Inferior parietal cortex (tissue), 1 donor: Measurements from ENCODE around the gene SNRPA.
"Not testable (repeated sequence)": the region's sequence is repeated elsewhere in the genome, so short reads cannot be mapped to it uniquely, and the experiment has no call there.

Experiments used
- DNase-seq: peaks from one replicate; pipeline ENCODE4 v3.0.0-alpha.2; 2016; ENCODE audit errors: extremely low spot score

Gene SNRPA

DNA sequence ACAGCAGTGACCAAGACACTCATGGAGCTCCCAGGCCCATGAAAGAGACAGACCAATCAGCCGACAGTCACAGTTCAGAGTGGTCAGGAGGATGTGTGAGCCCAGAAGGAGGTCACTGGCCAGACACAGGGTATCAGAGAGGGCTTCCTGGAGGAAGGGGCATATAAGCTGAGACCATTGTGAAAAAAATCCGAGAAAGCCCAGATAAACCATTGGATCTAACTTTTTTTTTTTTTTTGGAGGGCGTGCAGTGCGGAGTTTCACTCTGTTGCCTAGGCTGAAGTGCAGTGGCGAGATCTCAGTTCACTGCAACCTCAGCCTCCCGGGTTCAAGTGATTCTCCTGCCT lies 29.9 kb upstream of the SNRPA start:
- no peak for DNase-seq

DNA sequence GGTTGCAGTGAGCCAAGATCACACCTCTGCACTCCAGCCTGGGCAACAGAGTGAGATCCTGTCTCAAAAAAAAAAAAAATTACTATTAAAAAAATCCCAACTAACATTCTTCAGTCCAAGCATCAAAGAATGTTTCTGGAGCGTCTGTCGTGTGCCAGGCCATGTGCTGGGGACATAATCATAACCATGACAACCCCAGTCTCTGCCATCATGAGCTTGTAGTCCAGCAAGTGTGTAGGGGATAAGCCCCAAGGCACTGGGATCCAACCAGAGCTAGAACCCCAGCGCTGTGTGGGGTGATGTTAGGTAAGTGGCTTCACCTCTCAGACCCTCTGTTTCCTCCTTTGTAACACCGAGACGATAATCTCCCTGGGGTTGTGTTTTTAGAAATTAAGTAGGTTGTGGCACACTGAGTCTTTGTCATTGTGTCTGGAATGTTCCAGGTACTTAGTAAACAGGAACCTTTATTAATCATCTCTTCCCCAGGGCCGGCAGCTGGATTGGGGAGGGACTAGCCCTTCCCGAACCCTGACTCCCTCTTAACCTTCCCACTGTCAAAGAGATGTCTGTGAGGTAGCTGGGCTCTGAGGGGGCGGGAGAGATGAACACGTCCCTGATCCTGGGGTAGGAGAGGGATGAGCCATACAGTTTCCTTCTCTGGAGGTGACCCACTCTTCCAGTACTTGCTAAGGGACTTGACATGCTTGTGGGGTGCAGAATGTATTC lies 28.9 kb upstream of the SNRPA start:
- no peak for DNase-seq

DNA sequence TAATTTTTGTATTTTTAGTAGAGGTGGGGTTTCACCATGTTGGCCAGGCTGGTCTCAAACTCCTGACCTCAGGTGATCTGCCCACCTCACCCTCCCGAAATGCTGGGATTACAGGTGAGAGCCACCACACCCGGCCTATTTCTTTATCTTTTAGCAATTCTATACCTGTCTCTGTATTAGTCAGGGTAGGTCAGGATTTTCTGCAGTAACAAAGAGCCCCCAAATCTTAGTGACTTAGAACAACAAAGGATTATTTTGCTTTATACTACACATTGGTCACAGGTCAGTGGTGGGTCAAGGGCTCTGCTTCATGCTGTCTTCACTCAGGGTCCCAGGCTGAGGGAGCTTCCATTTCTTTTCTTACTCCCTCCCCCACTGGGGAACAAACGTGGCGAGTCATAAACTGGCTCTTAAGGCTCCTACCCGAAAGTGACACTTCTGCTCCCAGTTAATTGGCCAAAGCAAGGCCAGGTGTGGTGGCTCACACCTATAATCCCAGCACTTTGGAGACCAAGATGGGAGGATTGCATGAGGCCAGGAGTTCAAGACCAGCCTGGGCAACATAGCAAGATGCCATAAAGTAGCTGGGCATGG lies 27.2 kb upstream of the SNRPA start:
- no peak for DNase-seq

DNA sequence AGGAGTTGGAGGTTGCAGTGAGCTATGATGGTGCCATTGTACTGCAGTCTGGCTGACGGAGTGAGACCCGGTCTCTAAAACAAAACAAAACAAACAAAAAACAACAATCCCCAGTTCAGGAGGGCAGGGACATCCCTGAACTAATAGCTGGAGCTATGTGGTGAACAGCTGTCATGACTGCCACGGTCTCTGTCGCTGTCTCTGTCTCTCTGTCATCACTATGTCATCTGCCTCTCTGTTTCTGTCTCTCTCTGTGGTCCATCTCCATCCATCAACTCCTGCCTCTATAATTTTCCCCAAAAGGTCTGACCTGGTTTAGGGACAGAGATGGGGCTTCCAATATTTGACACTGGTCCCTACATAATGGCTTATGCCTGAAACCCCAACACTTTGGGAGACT lies 26.7 kb upstream of the SNRPA start:
- DNase-seq: no peak

- DNase-seq: no peak
Observed at GRCh38 chr19:40724855-40725254, 26.1 kb upstream of the SNRPA start.

GRCh38 chr19:40726279-40726678 lies 24.7 kb upstream of the SNRPA start:
- no peak for DNase-seq

GRCh38 chr19:40730065-40730464 lies 20.9 kb upstream of the SNRPA start:
- not testable (repeated sequence) for DNase-seq

DNA sequence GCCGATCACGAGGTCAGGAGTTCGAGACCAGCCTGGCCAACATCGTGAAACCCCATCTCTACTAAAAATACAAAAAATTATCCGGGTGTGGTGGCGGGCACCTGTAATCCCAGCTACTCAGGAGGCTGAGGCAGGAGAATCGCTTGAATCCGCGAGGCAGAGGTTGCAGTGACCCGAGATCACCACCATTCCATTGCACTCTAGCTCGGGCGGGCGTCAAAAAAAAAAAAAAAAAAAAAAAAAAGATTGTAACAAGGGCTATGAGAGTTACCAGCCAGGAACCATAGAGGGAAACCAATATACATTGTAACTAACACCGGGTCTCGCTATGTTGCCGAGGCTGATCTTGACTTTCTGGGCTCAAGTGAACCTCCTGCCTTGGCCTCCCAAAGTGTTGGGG lies 18.7 kb upstream of the SNRPA start:
- not testable (repeated sequence) for DNase-seq

GRCh38 chr19:40733149-40733548 lies 17.9 kb upstream of the SNRPA start:
- DNase-seq: no peak

GRCh38 chr19:40735013-40735771 lies 15.8 kb upstream of the SNRPA start:
- no peak for DNase-seq

DNA sequence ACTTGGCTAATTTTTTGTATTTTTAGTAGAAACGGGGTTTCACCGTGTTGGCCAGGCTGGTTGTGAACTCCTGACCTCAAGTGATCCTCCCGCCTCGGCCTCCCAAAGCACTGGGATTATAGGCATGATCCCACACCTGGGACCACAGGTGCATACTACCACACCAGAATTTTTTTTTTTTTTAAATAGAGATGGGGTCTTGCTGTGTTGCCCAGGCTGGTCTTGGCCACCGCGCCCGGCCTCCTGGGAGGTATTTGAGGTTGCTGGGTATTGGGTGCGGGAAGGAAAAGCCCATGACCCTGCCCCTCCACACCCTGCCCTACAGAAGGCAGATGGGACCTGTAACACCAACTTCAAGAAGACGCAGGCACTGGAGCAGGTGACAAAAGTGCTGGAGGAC lies 14.3 kb upstream of the SNRPA start:
- DNase-seq: no peak

DNA sequence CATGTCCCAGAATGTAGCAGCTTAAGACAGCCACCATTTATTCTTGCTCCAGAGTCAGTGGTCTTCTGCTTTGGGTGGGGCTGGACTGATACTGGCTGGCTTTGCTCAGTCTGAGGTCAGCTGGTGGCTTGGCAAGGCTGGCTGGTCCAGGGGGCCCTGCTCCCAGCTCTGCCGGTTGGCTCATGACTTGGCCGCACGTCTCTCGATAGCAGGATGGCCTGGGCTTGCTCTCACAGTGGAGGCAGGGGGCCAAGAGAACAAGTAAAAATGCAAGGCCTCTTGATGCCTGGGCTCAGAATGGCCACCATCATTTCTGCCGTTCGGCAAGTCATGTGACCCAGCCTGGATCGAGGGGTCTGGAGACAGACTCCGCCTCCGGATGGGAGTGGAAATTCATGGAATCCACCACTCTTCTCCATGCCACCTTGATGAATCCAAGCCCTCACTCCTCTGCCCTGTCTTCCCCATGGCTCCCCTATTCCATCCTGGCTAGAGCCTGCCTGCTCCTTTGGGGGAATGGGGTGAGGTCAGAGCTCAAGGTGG lies 13.8 kb upstream of the SNRPA start:
- no peak for DNase-seq

DNA sequence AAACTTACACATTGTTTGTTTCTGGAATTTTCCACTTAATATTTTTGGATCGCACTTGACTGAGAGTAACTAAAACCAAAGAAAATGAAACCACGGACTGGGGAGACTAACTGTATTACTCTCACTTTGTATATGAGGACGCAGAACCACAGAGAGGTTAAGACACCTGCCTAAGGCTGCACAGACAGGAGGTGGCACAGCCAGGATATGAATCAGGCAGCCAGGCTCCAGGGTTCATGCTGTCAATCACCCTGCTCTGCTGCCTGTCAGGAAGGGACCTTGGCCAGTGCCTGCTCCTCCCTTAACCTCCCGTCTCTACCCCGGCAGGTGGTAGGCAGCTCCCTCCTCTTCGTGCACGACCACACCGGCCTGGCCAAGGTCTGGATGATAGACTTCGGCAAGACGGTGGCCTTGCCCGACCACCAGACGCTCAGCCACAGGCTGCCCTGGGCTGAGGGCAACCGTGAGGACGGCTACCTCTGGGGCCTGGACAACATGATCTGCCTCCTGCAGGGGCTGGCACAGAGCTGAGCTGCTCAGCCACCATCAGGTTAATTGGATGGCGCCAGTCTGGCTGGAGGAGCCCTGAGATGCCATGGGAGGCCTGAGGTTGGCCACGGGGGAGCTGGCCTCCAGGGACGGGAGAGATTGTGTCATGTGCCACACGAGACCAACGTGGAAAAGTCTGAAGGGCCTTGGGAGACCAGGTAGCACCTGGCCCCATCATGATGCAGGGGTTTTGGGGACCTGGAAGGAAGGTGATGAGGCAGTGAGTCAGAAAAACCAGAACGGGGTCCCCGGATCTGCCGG lies 11.8 kb upstream of the SNRPA start:
- DNase-seq: no peak

DNA sequence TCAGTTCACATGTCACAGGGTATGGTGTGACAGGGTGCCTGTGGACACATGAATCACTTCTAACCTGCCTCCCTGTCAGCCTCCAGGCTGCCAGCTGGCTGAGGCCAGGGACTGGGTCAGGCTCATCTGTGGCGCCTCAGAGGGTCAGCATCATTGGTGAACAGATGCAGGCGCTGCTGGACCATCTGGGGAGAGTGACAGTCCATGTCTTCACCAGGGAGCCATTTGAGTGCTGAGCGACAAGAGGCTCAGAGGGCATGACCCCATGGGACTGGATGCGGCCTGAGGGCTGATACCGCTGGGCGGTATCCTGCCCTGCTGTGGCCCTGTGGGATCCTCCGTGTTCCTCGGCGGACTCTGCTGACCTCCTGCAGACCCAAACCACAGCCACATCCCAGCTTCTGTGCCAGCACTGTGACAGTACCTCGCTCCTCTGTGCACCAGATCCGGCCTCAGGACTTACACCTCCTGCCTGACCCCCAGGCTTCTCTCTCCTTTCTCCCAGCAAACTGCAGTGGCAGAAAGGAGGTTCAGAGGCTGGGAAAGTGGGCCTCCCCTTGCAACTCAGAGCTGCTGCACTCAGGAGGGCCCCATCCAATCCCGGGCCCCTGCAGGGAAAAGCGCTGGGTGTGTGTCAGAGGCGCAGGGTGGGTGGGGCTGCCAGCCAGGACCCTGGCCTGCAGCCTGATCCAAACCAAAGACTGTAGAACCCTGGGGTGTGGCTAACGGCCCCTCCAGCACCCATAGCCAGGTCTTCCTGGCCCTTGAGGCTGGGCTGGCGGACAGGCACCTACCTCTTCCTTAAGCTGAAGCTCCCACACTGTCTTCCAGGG lies 10.9 kb upstream of the SNRPA start:
- DNase-seq: no peak

GRCh38 chr19:40740747-40741146 lies 10.3 kb upstream of the SNRPA start:
- peak; percentile 58 for DNase-seq

GRCh38 chr19:40741527-40742390 lies 9.2 kb upstream of the SNRPA start:
- DNase-seq: no peak

- DNase-seq: no peak
Observed at GRCh38 chr19:40742477-40742876, 8.5 kb upstream of the SNRPA start.

GRCh38 chr19:40742886-40743285 lies 8.1 kb upstream of the SNRPA start:
- no peak for DNase-seq

- no peak for DNase-seq
Observed at GRCh38 chr19:40743926-40744325, 7.1 kb upstream of the SNRPA start.
